Measurements from ENCODE around the gene SLU7.

SLU7 gene

DNA sequence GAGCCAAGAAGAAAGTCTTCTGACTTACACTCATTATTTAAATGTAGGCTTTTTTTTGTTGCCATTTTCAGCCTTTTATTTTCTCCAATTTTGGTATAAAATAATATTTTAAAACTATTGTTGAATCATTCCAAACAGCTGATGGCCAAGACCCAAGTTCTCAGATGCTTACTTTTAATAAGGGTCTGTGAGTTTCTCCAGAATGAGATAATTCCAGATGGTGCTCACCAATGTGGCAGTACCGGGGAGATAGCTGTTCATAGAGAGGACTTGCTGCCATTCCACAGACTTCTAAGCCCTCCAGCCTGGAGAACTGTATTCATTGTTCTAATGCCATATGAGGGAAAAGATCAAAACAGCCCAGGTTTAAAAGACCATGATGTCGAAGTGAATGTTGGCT is 43.2 kb downstream of the SLU7 start:
- TF ChIP-seq, protein P1, sequence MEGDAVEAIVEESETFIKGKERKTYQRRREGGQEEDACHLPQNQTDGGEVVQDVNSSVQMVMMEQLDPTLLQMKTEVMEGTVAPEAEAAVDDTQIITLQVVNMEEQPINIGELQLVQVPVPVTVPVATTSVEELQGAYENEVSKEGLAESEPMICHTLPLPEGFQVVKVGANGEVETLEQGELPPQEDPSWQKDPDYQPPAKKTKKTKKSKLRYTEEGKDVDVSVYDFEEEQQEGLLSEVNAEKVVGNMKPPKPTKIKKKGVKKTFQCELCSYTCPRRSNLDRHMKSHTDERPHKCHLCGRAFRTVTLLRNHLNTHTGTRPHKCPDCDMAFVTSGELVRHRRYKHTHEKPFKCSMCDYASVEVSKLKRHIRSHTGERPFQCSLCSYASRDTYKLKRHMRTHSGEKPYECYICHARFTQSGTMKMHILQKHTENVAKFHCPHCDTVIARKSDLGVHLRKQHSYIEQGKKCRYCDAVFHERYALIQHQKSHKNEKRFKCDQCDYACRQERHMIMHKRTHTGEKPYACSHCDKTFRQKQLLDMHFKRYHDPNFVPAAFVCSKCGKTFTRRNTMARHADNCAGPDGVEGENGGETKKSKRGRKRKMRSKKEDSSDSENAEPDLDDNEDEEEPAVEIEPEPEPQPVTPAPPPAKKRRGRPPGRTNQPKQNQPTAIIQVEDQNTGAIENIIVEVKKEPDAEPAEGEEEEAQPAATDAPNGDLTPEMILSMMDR (IDR thresholded peaks at IDR 0.05; ENCODE audit: borderline replicate concordance, extremely low read depth, low read length, poor library complexity, severe bottlenecking), result no peak
- no peak for TF ChIP-seq EZH2 (IDR thresholded peaks at IDR 0.05; ENCODE audit: borderline replicate concordance, low read depth, low read length, severe bottlenecking)
- Histone ChIP-seq H3K9ac (ENCODE audit: low read depth, low read length) (no peak overlapping the region), H3K9me3 (ENCODE audit: insufficient read depth, low read length, severe bottlenecking) (no peaks in the 10 kb centered on the region), H3K4me2 (ENCODE audit: insufficient read depth, low read length) (no peak overlapping the region), H2AFZ (ENCODE audit: low read depth, low read length) (no peak overlapping the region), H3K27ac (ENCODE audit: low read length) (no peak overlapping the region), H3K4me3 (ENCODE audit: low read depth in 1 of 2, low read length in 2 of 2) (no peak overlapping the region), H4K20me1 (ENCODE audit: insufficient read depth, low read length) (no peaks in the 10 kb centered on the region), H3K79me2 (ENCODE audit: insufficient read depth, low read length) (no peaks in the 10 kb centered on the region), H3K4me1 (ENCODE audit: insufficient read depth, low read length) (no peaks in the 10 kb centered on the region), H3K27me3 (ENCODE audit: insufficient read depth, low read length, poor library complexity) (peaks cover 14% of the 10 kb centered on the region), H3K36me3 (ENCODE audit: insufficient read depth, low read length) (no peaks in the 10 kb centered on the region)
- DNase-seq, result no peak
- no peak for ATAC-seq (ENCODE audit: insufficient read depth, low read depth)

DNA sequence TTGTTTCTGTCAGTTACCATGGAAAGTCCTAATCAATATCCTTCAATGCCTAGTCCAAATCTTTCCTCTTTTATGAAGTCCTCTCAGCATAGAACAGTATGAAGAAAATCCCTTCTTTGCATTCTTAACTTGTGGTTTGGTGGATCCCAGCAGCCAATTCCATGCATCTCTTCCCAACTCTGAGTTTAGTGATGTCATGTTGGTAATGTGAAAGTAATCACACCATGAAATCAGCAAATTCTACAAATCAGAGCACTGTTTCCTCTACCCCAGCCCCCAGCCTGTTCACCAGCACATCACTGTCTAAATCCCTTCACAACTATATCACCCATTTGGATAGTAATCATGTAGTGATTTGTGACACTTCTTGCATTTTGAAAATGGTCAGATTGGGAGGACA is 43.7 kb downstream of the SLU7 start:
- Histone ChIP-seq H3K79me2 (ENCODE audit: insufficient read depth, low read length) (no peaks in the 10 kb centered on the region), H3K4me3 (ENCODE audit: low read depth in 1 of 2, low read length in 2 of 2) (no peak overlapping the region), H3K4me1 (ENCODE audit: insufficient read depth, low read length) (no peaks in the 10 kb centered on the region), H4K20me1 (ENCODE audit: insufficient read depth, low read length) (no peaks in the 10 kb centered on the region), H3K27me3 (ENCODE audit: insufficient read depth, low read length, poor library complexity) (peaks cover 14% of the 10 kb centered on the region), H3K36me3 (ENCODE audit: insufficient read depth, low read length) (no peaks in the 10 kb centered on the region), H2AFZ (ENCODE audit: low read depth, low read length) (no peak overlapping the region), H3K9ac (ENCODE audit: low read depth, low read length) (no peak overlapping the region), H3K4me2 (ENCODE audit: insufficient read depth, low read length) (no peak overlapping the region), H3K9me3 (ENCODE audit: insufficient read depth, low read length, severe bottlenecking) (no peaks in the 10 kb centered on the region), H3K27ac (ENCODE audit: low read length) (no peak overlapping the region)
- no peak for DNase-seq
- no peak for ATAC-seq (ENCODE audit: insufficient read depth, low read depth)
- TF ChIP-seq EZH2 (IDR thresholded peaks at IDR 0.05; ENCODE audit: borderline replicate concordance, low read depth, low read length, severe bottlenecking), result no peak
- TF ChIP-seq, protein P1 (IDR thresholded peaks at IDR 0.05; ENCODE audit: borderline replicate concordance, extremely low read depth, low read length, poor library complexity, severe bottlenecking), result no peak

DNA sequence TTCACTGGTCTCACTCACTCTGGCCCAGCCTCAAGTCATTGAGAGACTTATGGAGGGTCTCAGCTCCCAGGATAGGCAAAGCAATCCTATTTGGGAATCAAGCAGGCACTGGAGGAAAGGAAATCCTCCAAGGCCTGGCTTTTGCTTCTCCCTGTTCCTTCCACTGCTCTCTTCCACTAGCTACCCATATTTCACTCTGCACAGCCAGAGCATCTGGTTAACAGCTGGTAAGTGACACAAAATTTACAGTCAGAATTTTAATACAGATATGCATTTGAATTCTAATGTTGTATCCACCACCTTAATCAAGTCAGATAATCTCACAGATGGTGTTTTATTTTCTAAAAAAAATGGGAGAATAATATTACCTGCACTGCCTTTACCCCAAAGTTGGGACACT is 47.6 kb downstream of the SLU7 start:
- H3K27me3 ChIP-seq (ENCODE audit: insufficient read depth, low read length, poor library complexity), result peaks cover 14% of the 10 kb centered on the region

More for the DNA sequence above, 47.6 kb downstream of the SLU7 start:
- H3K4me1 ChIP-seq (ENCODE audit: insufficient read depth, low read length), result no peaks in the 10 kb centered on the region
- no peak overlapping the region for H3K9ac ChIP-seq (ENCODE audit: low read depth, low read length)
- no peaks in the 10 kb centered on the region for H3K36me3 ChIP-seq (ENCODE audit: insufficient read depth, low read length)
- H2AFZ ChIP-seq (ENCODE audit: low read depth, low read length), result no peak overlapping the region
- DNase-seq (no peak), ATAC-seq (ENCODE audit: insufficient read depth, low read depth) (no peak)
- H3K27ac ChIP-seq (ENCODE audit: low read length), result no peak overlapping the region
- TF ChIP-seq, protein P1 (IDR thresholded peaks at IDR 0.05; ENCODE audit: borderline replicate concordance, extremely low read depth, low read length, poor library complexity, severe bottlenecking), result no peak
- TF ChIP-seq EZH2 (IDR thresholded peaks at IDR 0.05; ENCODE audit: borderline replicate concordance, low read depth, low read length, severe bottlenecking), result no peak
- H3K79me2 ChIP-seq (ENCODE audit: insufficient read depth, low read length), result no peaks in the 10 kb centered on the region
- no peaks in the 10 kb centered on the region for H4K20me1 ChIP-seq (ENCODE audit: insufficient read depth, low read length)
- H3K4me3 ChIP-seq (ENCODE audit: low read depth in 1 of 2, low read length in 2 of 2), result no peak overlapping the region
- H3K4me2 ChIP-seq (ENCODE audit: insufficient read depth, low read length), result no peak overlapping the region
- no peaks in the 10 kb centered on the region for H3K9me3 ChIP-seq (ENCODE audit: insufficient read depth, low read length, severe bottlenecking)
